Trophoblast cell (in vitro differentiated cells and primary cell): ENCODE data around the gene NR2C1.

ENCODE experiments used
- DNase-seq, 2 donors: peaks; one replicate each; pipeline ENCODE4 v3.0.0-alpha.2; 2016
- H2AFZ ChIP-seq: 2 replicates; pipeline ENCODE4 v1.6.1; 2013; ENCODE audit warnings: low read length, moderate library complexity, mild to moderate bottlenecking; ENCODE audit not compliant: insufficient read depth, poor library complexity
- H2AK5ac ChIP-seq: 2 replicates; pipeline ENCODE4 v1.6.1; 2013; ENCODE audit warnings: mild to moderate bottlenecking, low read length
- H2BK120ac ChIP-seq: 2 replicates; pipeline ENCODE4 v1.6.1; 2013; ENCODE audit warnings: low read length, mild to moderate bottlenecking, moderate library complexity; ENCODE audit not compliant: insufficient read depth, poor library complexity
- H2BK12ac ChIP-seq: 2 replicates; pipeline ENCODE4 v1.6.1; 2013; ENCODE audit warnings: mild to moderate bottlenecking, low read length, moderate library complexity
- H2BK5ac ChIP-seq: 2 replicates; pipeline ENCODE4 v1.6.1; 2013; ENCODE audit warnings: low read length, low read depth, moderate library complexity, mild to moderate bottlenecking; ENCODE audit not compliant: poor library complexity
- H3K14ac ChIP-seq: 2 replicates; pipeline ENCODE4 v1.6.1; 2013; ENCODE audit warnings: mild to moderate bottlenecking, low read length
- H3K18ac ChIP-seq: 2 replicates; pipeline ENCODE4 v1.6.1; 2013; ENCODE audit warnings: mild to moderate bottlenecking, low read length
- H3K23ac ChIP-seq: 2 replicates; pipeline ENCODE4 v1.6.1; 2013; ENCODE audit warnings: low read length
- H3K27ac ChIP-seq: 2 replicates; pipeline ENCODE4 v1.5.1; 2013; ENCODE audit warnings: low read depth, mild to moderate bottlenecking, inconsistent platforms, low read length, moderate library complexity
- H3K27me3 ChIP-seq: 2 replicates; pipeline ENCODE4 v1.6.1; 2013; ENCODE audit warnings: inconsistent platforms, mild to moderate bottlenecking, low read length, moderate library complexity; ENCODE audit not compliant: insufficient read depth
- H3K36me3 ChIP-seq, 2 experiments: 1 replicate in 1 of 2; 2 replicates in 1 of 2; pipeline ENCODE4 v1.6.1; 2013; ENCODE audit warnings: low read length in 2 of 2, mild to moderate bottlenecking in 2 of 2, moderate library complexity in 1 of 2; ENCODE audit not compliant: insufficient read depth in 2 of 2, control insufficient read depth in 1 of 2
- H3K4ac ChIP-seq: 2 replicates; pipeline ENCODE4 v1.6.1; 2013; ENCODE audit warnings: low read depth, mild to moderate bottlenecking, low read length, moderate library complexity
- H3K4me1 ChIP-seq, 2 experiments: 1 replicate in 1 of 2; 2 replicates in 1 of 2; pipeline ENCODE4 v1.6.1; 2013; ENCODE audit warnings: low read length in 2 of 2, mild to moderate bottlenecking in 2 of 2, moderate library complexity in 1 of 2; ENCODE audit not compliant: insufficient read depth in 2 of 2, control insufficient read depth in 1 of 2
- H3K4me2 ChIP-seq: 2 replicates; pipeline ENCODE4 v1.6.1; 2013; ENCODE audit warnings: inconsistent platforms, mild to moderate bottlenecking, low read length, moderate library complexity
- H3K4me3 ChIP-seq: 2 replicates; pipeline ENCODE4 v1.5.1; 2013; ENCODE audit warnings: mild to moderate bottlenecking, low read depth, low read length, inconsistent platforms
- H3K79me1 ChIP-seq: one replicate; pipeline ENCODE4 v1.6.1; 2013; ENCODE audit warnings: low read length
- H3K79me2 ChIP-seq: 2 replicates; pipeline ENCODE4 v1.6.1; 2013; ENCODE audit warnings: low read length, mild to moderate bottlenecking; ENCODE audit not compliant: control insufficient read depth, insufficient read depth, poor library complexity
- H3K9ac ChIP-seq: 2 replicates; pipeline ENCODE4 v1.6.1; 2013; ENCODE audit warnings: mild to moderate bottlenecking, low read length
- H3K9me3 ChIP-seq: 2 replicates; pipeline ENCODE4 v1.6.1; 2013; ENCODE audit warnings: low read depth, mild to moderate bottlenecking, control low read depth, inconsistent platforms, low read length; ENCODE audit not compliant: insufficient read depth
- H4K12ac ChIP-seq: 2 replicates; pipeline ENCODE4 v1.6.1; 2013; ENCODE audit warnings: low read depth, mild to moderate bottlenecking, low read length, moderate library complexity
- H4K8ac ChIP-seq: 2 replicates; pipeline ENCODE4 v1.6.1; 2013; ENCODE audit warnings: low read depth, mild to moderate bottlenecking, low read length, moderate library complexity
- H4K91ac ChIP-seq: one replicate; pipeline ENCODE4 v1.6.1; 2013; ENCODE audit warnings: low read depth, mild to moderate bottlenecking, low read length, moderate library complexity
- WGBS: extraction: QIAGEN DNeasy Blood & Tissue Kit; methylation state at CpG from one replicate; pipeline ENCODE4 v1.1.7; 2013; ENCODE audit warnings: missing lambda C conversion rate; ENCODE audit not compliant: insufficient read length, insufficient coverage; ENCODE audit errors: extremely low coverage; 5-methylcytosine and 5-hydroxymethylcytosine counted together

NR2C1 gene

GRCh38 chr12:94982456-94982855 lies 91.0 kb downstream of the NR2C1 start:
- no peak overlapping the region for H3K27ac ChIP-seq
- H3K4me2 ChIP-seq = no peak overlapping the region
- H3K36me3 ChIP-seq = peaks cover 0 to 1% of the 10 kb centered on the region in 2 experiments
- H3K23ac ChIP-seq = no peak overlapping the region
- no peak overlapping the region for H4K91ac ChIP-seq
- no peaks in the 10 kb centered on the region for H3K79me2 ChIP-seq
- H2BK12ac ChIP-seq = no peak overlapping the region
- H3K9me3 ChIP-seq = no peaks in the 10 kb centered on the region
- no peak overlapping the region for H3K9ac ChIP-seq
- H3K4me1 ChIP-seq = peaks cover 12 to 21% of the 10 kb centered on the region in 2 experiments
- H2BK120ac ChIP-seq = no peak overlapping the region
- no peak overlapping the region for H3K4ac ChIP-seq
- H3K79me1 ChIP-seq = peaks cover 4% of the 10 kb centered on the region
- no peaks in the 10 kb centered on the region for H3K27me3 ChIP-seq
- no peak overlapping the region for H2AFZ ChIP-seq
- no peak overlapping the region for H4K8ac ChIP-seq
- H2AK5ac ChIP-seq = no peak overlapping the region
- H3K18ac ChIP-seq = no peak overlapping the region
- peak in 1 of 2 donors; percentile 17 for DNase-seq
- H2BK5ac ChIP-seq = no peak overlapping the region
- H3K14ac ChIP-seq = no peak overlapping the region
- no CpG with 5 or more reads among the region's 7 CpGs for WGBS
- H4K12ac ChIP-seq = no peak overlapping the region
- no peak overlapping the region for H3K4me3 ChIP-seq

- no peak overlapping the region for H2BK5ac ChIP-seq
- H3K4ac ChIP-seq = no peak overlapping the region
- no peak overlapping the region for H3K23ac ChIP-seq
- no peak overlapping the region for H4K91ac ChIP-seq
- H2AFZ ChIP-seq = no peak overlapping the region
- no peak overlapping the region for H3K4me2 ChIP-seq
- H4K8ac ChIP-seq = no peak overlapping the region
- no peak overlapping the region for H3K9ac ChIP-seq
- H3K27ac ChIP-seq = no peak overlapping the region
- no peak overlapping the region for H3K14ac ChIP-seq
- no peaks in the 10 kb centered on the region for H3K79me2 ChIP-seq
- no CpG with 5 or more reads among the region's 4 CpGs for WGBS
- H3K18ac ChIP-seq = no peak overlapping the region
- H3K36me3 ChIP-seq = peaks cover 0 to 3% of the 10 kb centered on the region in 2 experiments
- no peak overlapping the region for H2BK120ac ChIP-seq
- peaks cover 12 to 21% of the 10 kb centered on the region in 2 experiments for H3K4me1 ChIP-seq
- H4K12ac ChIP-seq = no peak overlapping the region
- no peak overlapping the region for H3K4me3 ChIP-seq
- H2BK12ac ChIP-seq = no peak overlapping the region
- H3K27me3 ChIP-seq = no peaks in the 10 kb centered on the region
- no peak overlapping the region for H2AK5ac ChIP-seq
- peaks cover 4% of the 10 kb centered on the region for H3K79me1 ChIP-seq
- peak in 1 of 2 donors; percentile 37 for DNase-seq
- no peaks in the 10 kb centered on the region for H3K9me3 ChIP-seq
Measured at GRCh38 chr12:94980577-94980976, 92.8 kb downstream of the NR2C1 start.

- Histone ChIP-seq H3K4me2 (no peak overlapping the region), H2BK120ac (no peak overlapping the region), H3K9me3 (no peaks in the 10 kb centered on the region), H2BK12ac (no peak overlapping the region), H3K27me3 (no peaks in the 10 kb centered on the region), H2BK5ac (no peak overlapping the region), H2AFZ (no peak overlapping the region), H2AK5ac (no peak overlapping the region), H3K18ac (no peak overlapping the region), H4K12ac (no peak overlapping the region), H3K27ac (no peak overlapping the region), H3K4me1 (peaks cover 12 to 21% of the 10 kb centered on the region in 2 experiments), H3K14ac (no peak overlapping the region), H4K91ac (no peak overlapping the region), H3K4ac (no peak overlapping the region), H3K79me2 (no peaks in the 10 kb centered on the region), H3K79me1 (peaks cover 4% of the 10 kb centered on the region), H3K9ac (no peak overlapping the region), H3K36me3 (peaks cover 0 to 3% of the 10 kb centered on the region in 2 experiments), H3K4me3 (no peak overlapping the region), H3K23ac (no peak overlapping the region), H4K8ac (no peak overlapping the region)
- no CpG with 5 or more reads among the region's 4 CpGs for WGBS
- peak in 1 of 2 donors; percentile 28 for DNase-seq
Measured at GRCh38 chr12:94979941-94980340, 93.5 kb downstream of the NR2C1 start.

GRCh38 chr12:94977766-94978468 lies 95.5 kb downstream of the NR2C1 start:
- Histone ChIP-seq H4K91ac (no peak overlapping the region), H2BK12ac (no peak overlapping the region), H3K23ac (peak overlapping the region; percentile 31), H2AK5ac (no peak overlapping the region), H4K12ac (no peak overlapping the region), H2BK120ac (no peak overlapping the region), H3K4ac (no peak overlapping the region), H3K36me3 (peaks cover 0 to 2% of the 10 kb centered on the region in 2 experiments), H2AFZ (no peak overlapping the region), H3K9ac (peak overlapping the region; percentile 17), H3K18ac (no peak overlapping the region), H4K8ac (no peak overlapping the region), H3K4me1 (peaks cover 2 to 7% of the 10 kb centered on the region in 2 experiments), H3K27ac (no peak overlapping the region), H2BK5ac (no peak overlapping the region), H3K79me1 (no peaks in the 10 kb centered on the region), H3K27me3 (no peaks in the 10 kb centered on the region), H3K79me2 (no peaks in the 10 kb centered on the region), H3K4me3 (no peak overlapping the region), H3K4me2 (no peak overlapping the region), H3K14ac (no peak overlapping the region), H3K9me3 (no peaks in the 10 kb centered on the region)
- WGBS = no CpG with 5 or more reads among the region's 4 CpGs
- peak; percentile 88 to 95 for DNase-seq
